LNCaP clone FGC (cell line): ENCODE results near the gene SLC26A1.

Experiments
- DNase-seq: peaks from one replicate; pipeline ENCODE4 v3.0.0-alpha.2; 2011; ENCODE audit warnings: low read depth
- H3K4me3 ChIP-seq: 2 replicates; pipeline ENCODE4 v1.5.1; 2011; ENCODE audit warnings: mild to moderate bottlenecking, low read depth, low read length, control low read depth
- TF ChIP-seq, protein P1 (sequence below): IDR thresholded peaks from 2 replicates; pipeline ENCODE4 v1.5.1; 2012; ENCODE audit warnings: mild to moderate bottlenecking; ENCODE audit not compliant: control insufficient read depth, insufficient read depth; ENCODE audit errors: extremely low read depth

The SLC26A1 gene

DNA sequence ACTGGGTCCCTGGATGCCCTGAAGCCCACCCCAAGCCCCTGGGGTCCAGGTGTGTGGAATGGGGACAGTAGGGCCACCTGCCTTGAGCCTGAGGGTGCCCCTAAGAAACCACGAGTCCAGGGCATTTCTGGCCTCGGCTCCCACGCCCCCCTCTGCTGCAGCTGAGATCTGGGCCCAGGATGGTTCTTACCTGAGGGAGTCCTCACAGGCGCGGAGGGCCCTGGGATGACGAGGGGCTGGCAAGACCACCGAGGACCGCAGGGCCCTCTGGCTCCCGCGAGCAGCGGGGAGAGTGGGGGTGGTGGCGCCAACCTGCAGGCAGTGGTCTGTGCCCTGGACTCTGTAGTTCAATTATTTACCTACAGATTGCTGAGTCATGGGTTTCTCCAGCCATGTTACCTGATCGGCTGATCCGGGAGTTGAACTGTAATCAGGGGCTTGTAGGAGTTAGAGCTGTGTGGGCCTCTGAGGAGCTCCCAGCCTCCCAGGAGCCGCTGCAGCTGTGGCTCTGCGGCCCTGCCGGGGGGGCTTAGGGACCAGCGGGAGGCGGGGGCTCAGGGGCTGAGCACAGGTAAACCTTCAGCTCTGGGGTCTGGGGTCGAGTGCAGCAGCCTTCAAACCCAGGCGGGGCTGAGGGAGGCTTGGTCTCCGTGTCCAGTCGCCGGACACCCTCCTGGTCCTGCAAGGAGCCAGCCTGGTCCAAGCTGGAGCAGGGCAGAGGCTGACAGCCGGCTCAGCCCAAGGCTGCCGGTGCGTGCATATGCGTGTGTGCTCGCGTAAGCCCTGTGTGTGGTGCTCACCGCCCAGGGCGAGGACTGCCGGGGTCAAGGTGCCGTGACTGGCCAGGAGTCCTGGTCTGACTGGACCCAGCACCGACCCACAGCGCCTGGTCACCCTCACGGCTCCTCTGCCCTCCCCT is at the start of gene SLC26A1:
Gene SLC26A1, minus strand, starts transcription at position 294 of the 919 bp plus-strand sequence. CDS start 1,701 bp downstream, outside the sequence.
- peak; percentile 51 for DNase-seq
- TF ChIP-seq, protein P1, sequence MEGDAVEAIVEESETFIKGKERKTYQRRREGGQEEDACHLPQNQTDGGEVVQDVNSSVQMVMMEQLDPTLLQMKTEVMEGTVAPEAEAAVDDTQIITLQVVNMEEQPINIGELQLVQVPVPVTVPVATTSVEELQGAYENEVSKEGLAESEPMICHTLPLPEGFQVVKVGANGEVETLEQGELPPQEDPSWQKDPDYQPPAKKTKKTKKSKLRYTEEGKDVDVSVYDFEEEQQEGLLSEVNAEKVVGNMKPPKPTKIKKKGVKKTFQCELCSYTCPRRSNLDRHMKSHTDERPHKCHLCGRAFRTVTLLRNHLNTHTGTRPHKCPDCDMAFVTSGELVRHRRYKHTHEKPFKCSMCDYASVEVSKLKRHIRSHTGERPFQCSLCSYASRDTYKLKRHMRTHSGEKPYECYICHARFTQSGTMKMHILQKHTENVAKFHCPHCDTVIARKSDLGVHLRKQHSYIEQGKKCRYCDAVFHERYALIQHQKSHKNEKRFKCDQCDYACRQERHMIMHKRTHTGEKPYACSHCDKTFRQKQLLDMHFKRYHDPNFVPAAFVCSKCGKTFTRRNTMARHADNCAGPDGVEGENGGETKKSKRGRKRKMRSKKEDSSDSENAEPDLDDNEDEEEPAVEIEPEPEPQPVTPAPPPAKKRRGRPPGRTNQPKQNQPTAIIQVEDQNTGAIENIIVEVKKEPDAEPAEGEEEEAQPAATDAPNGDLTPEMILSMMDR = no peak
- H3K4me3 ChIP-seq = peak within 1 kb of the TSS; percentile 57

GRCh38 chr4:1042352-1043055 is 49.3 kb upstream of the SLC26A1 start:
- no peak for DNase-seq
- TF ChIP-seq, protein P1 = no peak
- no peak overlapping the region for H3K4me3 ChIP-seq

DNA sequence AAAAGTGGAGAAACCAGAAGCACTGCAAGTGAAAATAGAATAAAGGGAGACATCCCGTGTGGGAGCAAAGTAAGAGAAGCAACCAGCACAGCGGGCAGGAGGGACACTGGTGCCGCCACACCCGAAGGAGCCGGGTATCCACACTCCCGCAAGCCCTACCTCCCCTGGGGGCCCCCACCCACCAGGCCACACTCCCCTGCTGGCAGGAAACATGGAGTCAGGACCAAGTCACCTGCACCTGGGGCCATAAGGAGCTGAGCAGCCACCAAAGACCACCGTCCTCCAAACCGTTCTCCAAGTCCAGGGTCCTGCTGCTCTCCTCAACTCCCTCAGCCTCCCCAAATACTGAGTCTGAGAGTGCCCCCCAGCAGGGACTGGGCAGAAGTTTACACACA is 48.7 kb upstream of the SLC26A1 start:
- H3K4me3 ChIP-seq = no peak overlapping the region
- no peak for DNase-seq
- TF ChIP-seq, protein P1 = no peak

DNA sequence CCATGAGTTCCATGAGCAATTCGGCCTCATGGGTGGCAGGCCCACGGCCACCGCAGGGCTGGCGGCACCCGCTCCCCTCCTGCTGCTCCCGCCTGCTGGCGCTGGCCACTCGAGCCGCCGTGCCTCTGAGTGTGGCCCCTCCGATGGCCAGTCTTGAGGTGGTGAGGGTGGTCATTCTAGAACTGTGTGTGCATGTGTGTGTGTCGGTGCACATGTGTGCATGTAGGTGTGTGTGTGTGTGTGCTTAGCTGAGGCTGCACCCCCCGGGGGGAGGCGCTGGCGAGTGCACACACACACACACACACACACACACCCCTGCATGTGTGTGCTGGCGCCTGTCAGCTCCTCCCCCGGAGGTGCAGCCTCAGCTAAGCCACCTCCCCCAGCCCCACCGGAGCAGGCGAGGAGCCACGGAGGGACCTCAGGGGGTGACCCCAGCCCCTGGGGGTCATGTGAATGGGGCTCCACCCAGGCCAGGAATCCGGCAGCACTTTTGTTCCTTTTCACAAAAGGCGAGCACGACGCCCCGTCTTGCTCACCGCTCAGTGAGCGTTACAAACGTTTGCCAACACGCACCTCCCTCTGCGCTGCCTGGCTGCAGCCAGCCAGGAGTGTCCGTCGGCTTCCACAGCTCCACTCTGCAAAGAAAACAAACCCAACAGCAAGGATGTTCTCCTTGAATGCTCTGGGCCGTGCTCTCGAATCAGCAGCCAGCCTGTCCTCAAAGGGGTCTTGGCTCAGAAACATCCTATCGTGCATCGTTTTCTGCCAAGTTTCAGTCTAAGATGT is 48.1 kb upstream of the SLC26A1 start:
- no peak for DNase-seq
- H3K4me3 ChIP-seq = no peak overlapping the region
- TF ChIP-seq, protein P1 = no peak

GRCh38 chr4:1040344-1041146 is 47.3 kb upstream of the SLC26A1 start:
- TF ChIP-seq, protein P1 = no peak
- no peak for DNase-seq
- H3K4me3 ChIP-seq = no peak overlapping the region
